Thoracic aorta (tissue), 2 donors: Measurements from ENCODE around the gene TRIM29. TPM values are rescaled to one million over a fixed set of nuclear protein-coding genes. Genes with fewer than 3 reads are reported as not detected.

Source experiments
- ATAC-seq: fragments of 150-250 bp; one replicate; pipeline ENCODE4 v1.8.0; 2017; ENCODE audit warnings: low read depth; ENCODE audit not compliant: insufficient number of reproducible peaks, low FRiP score
- DNase-seq: peaks from one replicate; pipeline ENCODE4 v3.0.0-alpha.2; 2020; ENCODE audit warnings: low spot score
- H3K27ac ChIP-seq, 2 donors: fragments of 200-600 bp; sonication (generic); 1 replicate in 1 of 2; 2 replicates in 1 of 2; pipeline ENCODE4 v1.5.1; 2016; ENCODE audit warnings: mild to moderate bottlenecking in 2 of 2, moderate library complexity in 2 of 2
- H3K27me3 ChIP-seq: fragments of 200-600 bp; sonication (generic); replicated peaks from 2 replicates; pipeline ENCODE4 v1.6.0; 2016; ENCODE audit warnings: mild to moderate bottlenecking; ENCODE audit not compliant: insufficient read depth
- H3K36me3 ChIP-seq: fragments of 200-600 bp; sonication (generic); one replicate; pipeline ENCODE4 v1.5.1; 2016
- H3K4me1 ChIP-seq, 2 donors: fragments of 200-600 bp; sonication (generic); 1 replicate in 1 of 2; 2 replicates in 1 of 2; pipeline versions ENCODE4 v1.5.1 to v1.6.0; 2016; ENCODE audit warnings: low read depth in 2 of 2, mild to moderate bottlenecking in 1 of 2; ENCODE audit not compliant: control insufficient read depth in 1 of 2
- H3K4me3 ChIP-seq: fragments of 200-600 bp; sonication (generic); 2 replicates; pipeline ENCODE4 v1.5.1; 2016; ENCODE audit warnings: mild to moderate bottlenecking
- H3K9me3 ChIP-seq: fragments of 200-600 bp; sonication (generic); 2 replicates; pipeline ENCODE4 v1.5.1; 2016
- CTCF ChIP-seq: fragments of 200-600 bp; sonication (generic); IDR thresholded peaks from one replicate; pipeline ENCODE4 v1.5.1; 2019; ENCODE audit warnings: antibody characterized with exemption
- total RNA-seq, 2 donors: library from RNA; depleted of rRNA; stranded (reverse); fragments of >200 nt; gene quantifications; one replicate each; pipeline versions ENCODE4 v1.1.0 to v1.2.3, GENCODE V29; 2016

TRIM29 gene
- total RNA-seq, 2 donors from 2014 or later: 0.49 to 2.7 TPM

- no peak for TF ChIP-seq CTCF
- Histone ChIP-seq H3K4me1 (no peaks in the 10 kb centered on the region), H3K4me3 (no peak overlapping the region), H3K27ac (no peak overlapping the region), H3K36me3 (no peaks in the 10 kb centered on the region), H3K9me3 (no peaks in the 10 kb centered on the region), H3K27me3 (no peaks in the 10 kb centered on the region)
- DNase-seq (no peak), ATAC-seq (no peak)
Observed at GRCh38 chr11:120184946-120185705, 47.2 kb upstream of the TRIM29 start.

GRCh38 chr11:120184371-120184945 lies 46.5 kb upstream of the TRIM29 start:
- Histone ChIP-seq H3K4me3 (no peak overlapping the region), H3K27ac (no peak overlapping the region), H3K4me1 (no peaks in the 10 kb centered on the region), H3K9me3 (no peaks in the 10 kb centered on the region), H3K27me3 (no peaks in the 10 kb centered on the region), H3K36me3 (no peaks in the 10 kb centered on the region)
- ATAC-seq (no peak), DNase-seq (no peak)
- no peak for TF ChIP-seq CTCF

- no peaks in the 10 kb centered on the region for H3K9me3 ChIP-seq
- ATAC-seq (no peak), DNase-seq (no peak)
- no peak overlapping the region for H3K4me3 ChIP-seq
- no peaks in the 10 kb centered on the region for H3K4me1 ChIP-seq
- no peaks in the 10 kb centered on the region for H3K36me3 ChIP-seq
- H3K27me3 ChIP-seq: no peaks in the 10 kb centered on the region
- no peak for TF ChIP-seq CTCF
- H3K27ac ChIP-seq: no peak overlapping the region
Observed at GRCh38 chr11:120183701-120184141, 45.8 kb upstream of the TRIM29 start.

- DNase-seq: no peak
- no peaks in the 10 kb centered on the region for H3K4me1 ChIP-seq
Observed at GRCh38 chr11:120182790-120183491, 45.0 kb upstream of the TRIM29 start.

More at GRCh38 chr11:120182790-120183491, 45.0 kb upstream of the TRIM29 start:
- no peak for ATAC-seq
- Histone ChIP-seq H3K9me3 (no peaks in the 10 kb centered on the region), H3K36me3 (no peaks in the 10 kb centered on the region), H3K27me3 (no peaks in the 10 kb centered on the region), H3K27ac (no peak overlapping the region), H3K4me3 (no peak overlapping the region)
- TF ChIP-seq CTCF: no peak
